SK-N-SH (cell line): Measurements from ENCODE around the gene IL1RAP.

ENCODE experiments used
- CTCF ChIP-seq: fragments of 200-600 bp; sonication (generic); IDR thresholded peaks from 2 replicates; pipeline ENCODE4 v1.6.1; 2017; ENCODE audit warnings: antibody characterized with exemption, mild to moderate bottlenecking, moderate library complexity
- ELF1 ChIP-seq: IDR thresholded peaks from 2 replicates; pipeline ENCODE4 v1.4.0; 2012
- EP300 ChIP-seq, 2 experiments: IDR thresholded peaks; 2 replicates each; pipeline versions ENCODE4 v1.4.0 to v1.6.1; 2012; ENCODE audit warnings: borderline replicate concordance in 1 of 2, low read depth in 1 of 2, low read length in 1 of 2
- GABPA ChIP-seq: IDR thresholded peaks from 2 replicates; pipeline ENCODE4 v1.4.0; 2012; ENCODE audit warnings: low read depth, mild to moderate bottlenecking
- MAX ChIP-seq: IDR thresholded peaks from 2 replicates; pipeline ENCODE4 v1.4.0; 2012; ENCODE audit warnings: low read depth
- MXI1 ChIP-seq: IDR thresholded peaks from 2 replicates; pipeline ENCODE4 v1.6.1; 2012; ENCODE audit warnings: mild to moderate bottlenecking, low read depth, low read length, improper control_type of control experiment
- RFX5 ChIP-seq: IDR thresholded peaks from 2 replicates; pipeline ENCODE4 v1.6.1; 2012; ENCODE audit warnings: mild to moderate bottlenecking, improper control_type of control experiment, low read length
- SMC3 ChIP-seq: IDR thresholded peaks from 2 replicates; pipeline ENCODE4 v1.6.1; 2012; ENCODE audit warnings: low read depth, low read length, improper control_type of control experiment
- TAF1 ChIP-seq: IDR thresholded peaks from 2 replicates; pipeline ENCODE4 v1.6.1; 2012; ENCODE audit warnings: low read depth, mild to moderate bottlenecking, low read length, moderate library complexity, borderline replicate concordance
- TF ChIP-seq, protein P1 (sequence below): IDR thresholded peaks from 2 replicates; pipeline ENCODE4 v1.4.0; 2012; ENCODE audit warnings: low read depth, borderline replicate concordance
- TF ChIP-seq, protein P2 (sequence below): IDR thresholded peaks from 2 replicates; pipeline ENCODE4 v1.6.1; 2012; ENCODE audit warnings: mild to moderate bottlenecking, low read depth, low read length, moderate library complexity

- TF ChIP-seq CTCF (no peak), GABPA (no peak), TAF1 (no peak), ELF1 (no peak), SMC3 (no peak), MXI1 (no peak), EP300 (IDR thresholded peaks at IDR 0.05; ENCODE audit: borderline replicate concordance in 1 of 2, low read depth in 1 of 2, low read length in 1 of 2) (no peak), RFX5 (no peak), MAX (no peak)
- TF ChIP-seq, protein P1, sequence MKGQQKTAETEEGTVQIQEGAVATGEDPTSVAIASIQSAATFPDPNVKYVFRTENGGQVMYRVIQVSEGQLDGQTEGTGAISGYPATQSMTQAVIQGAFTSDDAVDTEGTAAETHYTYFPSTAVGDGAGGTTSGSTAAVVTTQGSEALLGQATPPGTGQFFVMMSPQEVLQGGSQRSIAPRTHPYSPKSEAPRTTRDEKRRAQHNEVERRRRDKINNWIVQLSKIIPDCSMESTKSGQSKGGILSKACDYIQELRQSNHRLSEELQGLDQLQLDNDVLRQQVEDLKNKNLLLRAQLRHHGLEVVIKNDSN = no peak
- TF ChIP-seq, protein P2, sequence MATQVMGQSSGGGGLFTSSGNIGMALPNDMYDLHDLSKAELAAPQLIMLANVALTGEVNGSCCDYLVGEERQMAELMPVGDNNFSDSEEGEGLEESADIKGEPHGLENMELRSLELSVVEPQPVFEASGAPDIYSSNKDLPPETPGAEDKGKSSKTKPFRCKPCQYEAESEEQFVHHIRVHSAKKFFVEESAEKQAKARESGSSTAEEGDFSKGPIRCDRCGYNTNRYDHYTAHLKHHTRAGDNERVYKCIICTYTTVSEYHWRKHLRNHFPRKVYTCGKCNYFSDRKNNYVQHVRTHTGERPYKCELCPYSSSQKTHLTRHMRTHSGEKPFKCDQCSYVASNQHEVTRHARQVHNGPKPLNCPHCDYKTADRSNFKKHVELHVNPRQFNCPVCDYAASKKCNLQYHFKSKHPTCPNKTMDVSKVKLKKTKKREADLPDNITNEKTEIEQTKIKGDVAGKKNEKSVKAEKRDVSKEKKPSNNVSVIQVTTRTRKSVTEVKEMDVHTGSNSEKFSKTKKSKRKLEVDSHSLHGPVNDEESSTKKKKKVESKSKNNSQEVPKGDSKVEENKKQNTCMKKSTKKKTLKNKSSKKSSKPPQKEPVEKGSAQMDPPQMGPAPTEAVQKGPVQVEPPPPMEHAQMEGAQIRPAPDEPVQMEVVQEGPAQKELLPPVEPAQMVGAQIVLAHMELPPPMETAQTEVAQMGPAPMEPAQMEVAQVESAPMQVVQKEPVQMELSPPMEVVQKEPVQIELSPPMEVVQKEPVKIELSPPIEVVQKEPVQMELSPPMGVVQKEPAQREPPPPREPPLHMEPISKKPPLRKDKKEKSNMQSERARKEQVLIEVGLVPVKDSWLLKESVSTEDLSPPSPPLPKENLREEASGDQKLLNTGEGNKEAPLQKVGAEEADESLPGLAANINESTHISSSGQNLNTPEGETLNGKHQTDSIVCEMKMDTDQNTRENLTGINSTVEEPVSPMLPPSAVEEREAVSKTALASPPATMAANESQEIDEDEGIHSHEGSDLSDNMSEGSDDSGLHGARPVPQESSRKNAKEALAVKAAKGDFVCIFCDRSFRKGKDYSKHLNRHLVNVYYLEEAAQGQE = no peak
These were observed 44.4 kb downstream of the IL1RAP start for GRCh38 chr3:190558316-190558715.
